Activated T-helper 1 cell treated with anti-CD3 and anti-CD28 coated beads, Interleukin-2, amount 50 U/mL, for 16 hours (primary cell): Measurements from ENCODE around the gene SERINC2.
A peak's percentile ranks its signal among the peaks of the same experiment; 100 is the strongest.

ENCODE experiments used
- DNase-seq, 2 donors: peaks; one replicate each; pipeline ENCODE4 v3.0.0-alpha.2; 2020; ENCODE audit warnings: low read depth in 1 of 2, low spot score in 1 of 2

SERINC2 gene

GRCh38 chr1:31412732-31413404, at the start of gene SERINC2:
Gene SERINC2, plus strand, starts transcription at chr1:31413213. Its CDS starts 53 bp downstream, at chr1:31413266.
- peak in 1 of 2 donors; percentile 6 for DNase-seq

- no peak for DNase-seq
Measured at GRCh38 chr1:31364561-31365250, 48.3 kb upstream of the SERINC2 start.

GRCh38 chr1:31366796-31367195, 46.2 kb upstream of the SERINC2 start:
- DNase-seq: no peak

GRCh38 chr1:31368611-31369107, 44.4 kb upstream of the SERINC2 start:
- no peak for DNase-seq

GRCh38 chr1:31370021-31370420, 43.0 kb upstream of the SERINC2 start:
- no peak for DNase-seq

- DNase-seq: no peak
Measured at GRCh38 chr1:31370565-31370964, 42.4 kb upstream of the SERINC2 start.

- no peak for DNase-seq
Measured at GRCh38 chr1:31371121-31371959, 41.7 kb upstream of the SERINC2 start.

- DNase-seq: no peak
Measured at GRCh38 chr1:31372051-31372450, 41.0 kb upstream of the SERINC2 start.

GRCh38 chr1:31372751-31373055, 40.3 kb upstream of the SERINC2 start:
- no peak for DNase-seq

GRCh38 chr1:31373056-31373896, 39.7 kb upstream of the SERINC2 start, which contains the start of gene FABP3:
Gene FABP3, minus strand, starts transcription at chr1:31373076. Its CDS starts 62 bp downstream, at chr1:31373014.
- no peak for DNase-seq

GRCh38 chr1:31373897-31374486, 39.0 kb upstream of the SERINC2 start:
- no peak for DNase-seq

- DNase-seq: no peak
Measured at GRCh38 chr1:31374511-31375196, 38.4 kb upstream of the SERINC2 start.

GRCh38 chr1:31376375-31377134, 36.5 kb upstream of the SERINC2 start:
- no peak for DNase-seq

- no peak for DNase-seq
Measured at GRCh38 chr1:31377364-31377863, 35.6 kb upstream of the SERINC2 start.

GRCh38 chr1:31378001-31378400, 35.0 kb upstream of the SERINC2 start:
- DNase-seq: no peak

GRCh38 chr1:31380181-31380580, 32.8 kb upstream of the SERINC2 start:
- no peak for DNase-seq

GRCh38 chr1:31381394-31382294, 31.4 kb upstream of the SERINC2 start:
- DNase-seq: no peak
